WTC11 (cell line): ENCODE data around the gene PCNX3. TPM values are rescaled to one million over a fixed set of nuclear protein-coding genes. Genes with fewer than 3 reads are reported as not detected.

Source experiments
- ATF1 ChIP-seq: sonication (generic); formaldehyde crosslinking; IDR thresholded peaks from 2 replicates; pipeline ENCODE4 v1.8.1; 2023; ENCODE audit warnings: mild to moderate bottlenecking, moderate library complexity, missing genetic modification reagents
- ELF4 ChIP-seq: sonication (generic); formaldehyde crosslinking; IDR thresholded peaks from 2 replicates; pipeline ENCODE4 v1.8.1; 2022; ENCODE audit warnings: low read depth, mild to moderate bottlenecking, moderate library complexity, missing genetic modification reagents
- ESRRA ChIP-seq: sonication (generic); formaldehyde crosslinking; IDR thresholded peaks from 2 replicates; pipeline ENCODE4 v1.8.1; 2022; ENCODE audit warnings: mild to moderate bottlenecking, missing genetic modification reagents, borderline replicate concordance
- ETV6 ChIP-seq: sonication (generic); formaldehyde crosslinking; IDR thresholded peaks from 2 replicates; pipeline ENCODE4 v1.8.1; 2022; ENCODE audit warnings: mild to moderate bottlenecking, missing genetic modification reagents
- FOXK1 ChIP-seq: sonication (generic); formaldehyde crosslinking; IDR thresholded peaks from 2 replicates; pipeline ENCODE4 v1.8.0; 2022; ENCODE audit warnings: mild to moderate bottlenecking, moderate library complexity, missing genetic modification reagents
- GRHL2 ChIP-seq: fragments of 250-450 bp; sonication (Bioruptor Pico); IDR thresholded peaks from 2 replicates; pipeline ENCODE4 v1.8.0; 2022; ENCODE audit warnings: mild to moderate bottlenecking, moderate library complexity; ENCODE audit not compliant: insufficient replicate concordance, severe bottlenecking
- GTF2I ChIP-seq: fragments of 250-450 bp; sonication (Bioruptor Pico); conservative IDR thresholded peaks from 2 replicates; pipeline ENCODE4 v1.4.0; 2021; ENCODE audit warnings: mild to moderate bottlenecking
- JUN ChIP-seq: sonication (generic); formaldehyde crosslinking; IDR thresholded peaks from 2 replicates; pipeline ENCODE4 v1.8.0; 2023; ENCODE audit warnings: mild to moderate bottlenecking, missing genetic modification reagents
- KAT7 ChIP-seq: sonication (generic); formaldehyde crosslinking; IDR thresholded peaks from 2 replicates; pipeline ENCODE4 v1.8.1; 2023; ENCODE audit warnings: missing genetic modification reagents, mild to moderate bottlenecking, borderline replicate concordance
- NFATC4 ChIP-seq: fragments of 250-450 bp; sonication (Bioruptor Pico); IDR thresholded peaks from 2 replicates; pipeline ENCODE4 v1.9.0; 2021; ENCODE audit warnings: mild to moderate bottlenecking
- NR2C2 ChIP-seq: sonication (generic); formaldehyde crosslinking; IDR thresholded peaks from 2 replicates; pipeline ENCODE4 v1.8.0; 2022; ENCODE audit warnings: mild to moderate bottlenecking, missing genetic modification reagents
- OVOL2 ChIP-seq: fragments of 250-450 bp; sonication (Bioruptor Pico); IDR thresholded peaks from 2 replicates; pipeline ENCODE4 v1.9.0; 2021; ENCODE audit warnings: mild to moderate bottlenecking, borderline replicate concordance
- TP53 ChIP-seq: sonication (generic); formaldehyde crosslinking; IDR thresholded peaks from 2 replicates; pipeline ENCODE4 v1.8.1; 2023; ENCODE audit warnings: mild to moderate bottlenecking, missing genetic modification reagents
- ZBTB21 ChIP-seq: sonication (generic); formaldehyde crosslinking; IDR thresholded peaks from 2 replicates; pipeline ENCODE4 v1.8.1; 2023; ENCODE audit warnings: mild to moderate bottlenecking, missing genetic modification reagents, borderline replicate concordance
- ZNF219 ChIP-seq: sonication (generic); formaldehyde crosslinking; IDR thresholded peaks from 2 replicates; pipeline ENCODE4 v1.8.0; 2023; ENCODE audit warnings: missing genetic modification reagents, mild to moderate bottlenecking, borderline replicate concordance
- ZNF232 ChIP-seq: sonication (generic); formaldehyde crosslinking; IDR thresholded peaks from 2 replicates; pipeline ENCODE4 v1.8.0; 2022; ENCODE audit warnings: mild to moderate bottlenecking, missing genetic modification reagents
- ZNF671 ChIP-seq: fragments of 250-450 bp; sonication (Bioruptor Pico); IDR thresholded peaks from 2 replicates; pipeline ENCODE4 v1.8.0; 2021; ENCODE audit warnings: mild to moderate bottlenecking
- total RNA-seq: library from RNA; stranded (reverse); gene quantifications from 3 replicates; pipeline ENCODE4 v1.2.3, GENCODE V29; 2021
- TF ChIP-seq, protein P1 (sequence below): sonication (generic); formaldehyde crosslinking; IDR thresholded peaks from 2 replicates; pipeline ENCODE4 v1.8.1; 2022; ENCODE audit warnings: low read depth, mild to moderate bottlenecking, moderate library complexity, missing genetic modification reagents, borderline replicate concordance
- TF ChIP-seq, protein P2 (sequence below): sonication (generic); formaldehyde crosslinking; IDR thresholded peaks from 2 replicates; pipeline ENCODE4 v1.8.0; 2023; ENCODE audit warnings: missing genetic modification reagents
- TF ChIP-seq, protein P3 (sequence below): sonication (generic); formaldehyde crosslinking; conservative IDR thresholded peaks from 2 replicates; pipeline ENCODE4 v1.8.1; 2023; ENCODE audit warnings: mild to moderate bottlenecking, low read depth, missing genetic modification reagents, moderate library complexity
- TF ChIP-seq, protein P4 (sequence below): sonication (generic); formaldehyde crosslinking; IDR thresholded peaks from 2 replicates; pipeline ENCODE4 v1.8.0; 2022; ENCODE audit warnings: mild to moderate bottlenecking, missing genetic modification reagents
- TF ChIP-seq, protein P5 (sequence below): sonication (generic); formaldehyde crosslinking; IDR thresholded peaks from 2 replicates; pipeline ENCODE4 v1.8.1; 2023; ENCODE audit warnings: mild to moderate bottlenecking, missing genetic modification reagents, moderate library complexity
- TF ChIP-seq, protein P6 (sequence below): fragments of 250-450 bp; sonication (Bioruptor Pico); IDR thresholded peaks from 2 replicates; pipeline ENCODE4 v1.9.0; 2021; ENCODE audit warnings: mild to moderate bottlenecking
- TF ChIP-seq, protein P7 (sequence below): sonication (generic); formaldehyde crosslinking; IDR thresholded peaks from 2 replicates; pipeline ENCODE4 v1.8.1; 2022; ENCODE audit warnings: low read depth, missing genetic modification reagents, borderline replicate concordance
- TF ChIP-seq, protein P8 (sequence below): sonication (generic); formaldehyde crosslinking; IDR thresholded peaks from 2 replicates; pipeline ENCODE4 v1.8.0; 2022; ENCODE audit warnings: mild to moderate bottlenecking, missing genetic modification reagents

Gene PCNX3
- total RNA-seq, 1 experiment from 2014 or later: 51.6 TPM

DNA sequence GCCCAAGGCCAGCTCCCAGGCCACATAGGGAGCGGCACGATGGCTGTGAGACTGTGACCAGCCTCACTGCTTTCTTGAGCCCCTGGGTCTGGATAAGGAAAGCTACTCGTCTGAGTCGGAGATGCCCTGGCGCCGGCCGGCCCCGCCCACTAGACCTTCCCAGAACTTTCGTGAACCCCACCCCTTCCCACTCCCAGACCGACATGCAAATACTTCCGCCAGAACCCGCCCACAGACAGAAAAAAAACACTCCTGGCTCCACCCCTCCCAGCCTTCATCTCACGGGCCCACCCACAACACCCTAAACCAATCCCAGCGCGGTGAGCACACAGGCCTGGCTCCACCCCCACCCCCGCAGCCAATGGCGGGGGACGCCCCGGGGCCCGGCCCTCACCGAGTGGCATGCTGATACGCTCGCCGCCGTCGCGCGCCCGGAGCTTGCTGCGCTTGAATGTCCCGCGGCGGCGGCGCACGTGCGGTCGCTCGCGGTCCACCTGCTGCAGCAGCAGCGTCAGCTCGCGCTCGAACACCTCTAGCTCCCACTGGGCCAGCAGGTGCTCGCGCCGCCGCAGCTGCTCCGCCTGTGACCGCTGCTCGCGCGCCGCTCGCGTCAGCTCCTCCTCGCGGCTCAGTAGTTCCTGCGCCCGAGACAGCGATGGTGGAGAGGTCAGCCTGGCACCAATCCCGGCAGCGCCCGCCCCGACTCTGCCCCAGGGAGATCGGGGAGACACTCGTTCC is 8.5 kb upstream of the PCNX3 start (continued):
- peak; percentile 99 for TF ChIP-seq ZNF232 (CRISPR knock-in tag)
- TF ChIP-seq OVOL2 (CRISPR knock-in tag): no peak
- TF ChIP-seq ESRRA: peak; percentile 98
- peak; percentile 97 for TF ChIP-seq JUN (CRISPR knock-in tag)
- peak; percentile 98 for TF ChIP-seq ATF1 (CRISPR knock-in tag)
- TF ChIP-seq ZNF219 (CRISPR knock-in tag): peak; percentile 90; the same call in 1 of the 2 replicates
- peak; percentile 99 for TF ChIP-seq ETV6 (CRISPR knock-in tag)
- TF ChIP-seq GTF2I (CRISPR knock-in tag): no peak
- no peak for TF ChIP-seq ZNF671 (CRISPR knock-in tag)
- TF ChIP-seq GRHL2: no peak
- TF ChIP-seq, protein P1, sequence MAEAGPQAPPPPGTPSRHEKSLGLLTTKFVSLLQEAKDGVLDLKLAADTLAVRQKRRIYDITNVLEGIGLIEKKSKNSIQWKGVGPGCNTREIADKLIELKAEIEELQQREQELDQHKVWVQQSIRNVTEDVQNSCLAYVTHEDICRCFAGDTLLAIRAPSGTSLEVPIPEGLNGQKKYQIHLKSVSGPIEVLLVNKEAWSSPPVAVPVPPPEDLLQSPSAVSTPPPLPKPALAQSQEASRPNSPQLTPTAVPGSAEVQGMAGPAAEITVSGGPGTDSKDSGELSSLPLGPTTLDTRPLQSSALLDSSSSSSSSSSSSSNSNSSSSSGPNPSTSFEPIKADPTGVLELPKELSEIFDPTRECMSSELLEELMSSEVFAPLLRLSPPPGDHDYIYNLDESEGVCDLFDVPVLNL (CRISPR knock-in tag): peak; percentile 94
- peak; percentile 98 for TF ChIP-seq FOXK1 (CRISPR knock-in tag)
- peak; percentile 99 for TF ChIP-seq TP53 (CRISPR knock-in tag)
- TF ChIP-seq NFATC4 (CRISPR knock-in tag): no peak
- TF ChIP-seq NR2C2: peak; percentile 82
- peak; percentile 96 for TF ChIP-seq ZBTB21 (CRISPR knock-in tag)
- TF ChIP-seq, protein P2, sequence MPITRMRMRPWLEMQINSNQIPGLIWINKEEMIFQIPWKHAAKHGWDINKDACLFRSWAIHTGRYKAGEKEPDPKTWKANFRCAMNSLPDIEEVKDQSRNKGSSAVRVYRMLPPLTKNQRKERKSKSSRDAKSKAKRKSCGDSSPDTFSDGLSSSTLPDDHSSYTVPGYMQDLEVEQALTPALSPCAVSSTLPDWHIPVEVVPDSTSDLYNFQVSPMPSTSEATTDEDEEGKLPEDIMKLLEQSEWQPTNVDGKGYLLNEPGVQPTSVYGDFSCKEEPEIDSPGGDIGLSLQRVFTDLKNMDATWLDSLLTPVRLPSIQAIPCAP (CRISPR knock-in tag): peak; percentile 96
- TF ChIP-seq, protein P3, sequence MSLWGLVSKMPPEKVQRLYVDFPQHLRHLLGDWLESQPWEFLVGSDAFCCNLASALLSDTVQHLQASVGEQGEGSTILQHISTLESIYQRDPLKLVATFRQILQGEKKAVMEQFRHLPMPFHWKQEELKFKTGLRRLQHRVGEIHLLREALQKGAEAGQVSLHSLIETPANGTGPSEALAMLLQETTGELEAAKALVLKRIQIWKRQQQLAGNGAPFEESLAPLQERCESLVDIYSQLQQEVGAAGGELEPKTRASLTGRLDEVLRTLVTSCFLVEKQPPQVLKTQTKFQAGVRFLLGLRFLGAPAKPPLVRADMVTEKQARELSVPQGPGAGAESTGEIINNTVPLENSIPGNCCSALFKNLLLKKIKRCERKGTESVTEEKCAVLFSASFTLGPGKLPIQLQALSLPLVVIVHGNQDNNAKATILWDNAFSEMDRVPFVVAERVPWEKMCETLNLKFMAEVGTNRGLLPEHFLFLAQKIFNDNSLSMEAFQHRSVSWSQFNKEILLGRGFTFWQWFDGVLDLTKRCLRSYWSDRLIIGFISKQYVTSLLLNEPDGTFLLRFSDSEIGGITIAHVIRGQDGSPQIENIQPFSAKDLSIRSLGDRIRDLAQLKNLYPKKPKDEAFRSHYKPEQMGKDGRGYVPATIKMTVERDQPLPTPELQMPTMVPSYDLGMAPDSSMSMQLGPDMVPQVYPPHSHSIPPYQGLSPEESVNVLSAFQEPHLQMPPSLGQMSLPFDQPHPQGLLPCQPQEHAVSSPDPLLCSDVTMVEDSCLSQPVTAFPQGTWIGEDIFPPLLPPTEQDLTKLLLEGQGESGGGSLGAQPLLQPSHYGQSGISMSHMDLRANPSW (CRISPR knock-in tag): no peak
- TF ChIP-seq, protein P4, sequence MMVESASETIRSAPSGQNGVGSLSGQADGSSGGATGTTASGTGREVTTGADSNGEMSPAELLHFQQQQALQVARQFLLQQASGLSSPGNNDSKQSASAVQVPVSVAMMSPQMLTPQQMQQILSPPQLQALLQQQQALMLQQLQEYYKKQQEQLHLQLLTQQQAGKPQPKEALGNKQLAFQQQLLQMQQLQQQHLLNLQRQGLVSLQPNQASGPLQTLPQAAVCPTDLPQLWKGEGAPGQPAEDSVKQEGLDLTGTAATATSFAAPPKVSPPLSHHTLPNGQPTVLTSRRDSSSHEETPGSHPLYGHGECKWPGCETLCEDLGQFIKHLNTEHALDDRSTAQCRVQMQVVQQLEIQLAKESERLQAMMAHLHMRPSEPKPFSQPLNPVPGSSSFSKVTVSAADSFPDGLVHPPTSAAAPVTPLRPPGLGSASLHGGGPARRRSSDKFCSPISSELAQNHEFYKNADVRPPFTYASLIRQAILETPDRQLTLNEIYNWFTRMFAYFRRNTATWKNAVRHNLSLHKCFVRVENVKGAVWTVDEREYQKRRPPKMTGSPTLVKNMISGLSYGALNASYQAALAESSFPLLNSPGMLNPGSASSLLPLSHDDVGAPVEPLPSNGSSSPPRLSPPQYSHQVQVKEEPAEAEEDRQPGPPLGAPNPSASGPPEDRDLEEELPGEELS (CRISPR knock-in tag): peak; percentile 99
- no peak; the same call in 1 of the 2 replicates for TF ChIP-seq KAT7 (CRISPR knock-in tag)
- peak; percentile 97 for TF ChIP-seq ELF4 (CRISPR knock-in tag)
- TF ChIP-seq, protein P5, sequence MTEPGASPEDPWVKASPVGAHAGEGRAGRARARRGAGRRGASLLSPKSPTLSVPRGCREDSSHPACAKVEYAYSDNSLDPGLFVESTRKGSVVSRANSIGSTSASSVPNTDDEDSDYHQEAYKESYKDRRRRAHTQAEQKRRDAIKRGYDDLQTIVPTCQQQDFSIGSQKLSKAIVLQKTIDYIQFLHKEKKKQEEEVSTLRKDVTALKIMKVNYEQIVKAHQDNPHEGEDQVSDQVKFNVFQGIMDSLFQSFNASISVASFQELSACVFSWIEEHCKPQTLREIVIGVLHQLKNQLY (CRISPR knock-in tag): peak; percentile 98
- TF ChIP-seq, protein P6, sequence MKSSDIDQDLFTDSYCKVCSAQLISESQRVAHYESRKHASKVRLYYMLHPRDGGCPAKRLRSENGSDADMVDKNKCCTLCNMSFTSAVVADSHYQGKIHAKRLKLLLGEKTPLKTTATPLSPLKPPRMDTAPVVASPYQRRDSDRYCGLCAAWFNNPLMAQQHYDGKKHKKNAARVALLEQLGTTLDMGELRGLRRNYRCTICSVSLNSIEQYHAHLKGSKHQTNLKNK (CRISPR knock-in tag): no peak
- TF ChIP-seq, protein P7, sequence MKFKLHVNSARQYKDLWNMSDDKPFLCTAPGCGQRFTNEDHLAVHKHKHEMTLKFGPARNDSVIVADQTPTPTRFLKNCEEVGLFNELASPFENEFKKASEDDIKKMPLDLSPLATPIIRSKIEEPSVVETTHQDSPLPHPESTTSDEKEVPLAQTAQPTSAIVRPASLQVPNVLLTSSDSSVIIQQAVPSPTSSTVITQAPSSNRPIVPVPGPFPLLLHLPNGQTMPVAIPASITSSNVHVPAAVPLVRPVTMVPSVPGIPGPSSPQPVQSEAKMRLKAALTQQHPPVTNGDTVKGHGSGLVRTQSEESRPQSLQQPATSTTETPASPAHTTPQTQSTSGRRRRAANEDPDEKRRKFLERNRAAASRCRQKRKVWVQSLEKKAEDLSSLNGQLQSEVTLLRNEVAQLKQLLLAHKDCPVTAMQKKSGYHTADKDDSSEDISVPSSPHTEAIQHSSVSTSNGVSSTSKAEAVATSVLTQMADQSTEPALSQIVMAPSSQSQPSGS: peak; percentile 90
- TF ChIP-seq, protein P8, sequence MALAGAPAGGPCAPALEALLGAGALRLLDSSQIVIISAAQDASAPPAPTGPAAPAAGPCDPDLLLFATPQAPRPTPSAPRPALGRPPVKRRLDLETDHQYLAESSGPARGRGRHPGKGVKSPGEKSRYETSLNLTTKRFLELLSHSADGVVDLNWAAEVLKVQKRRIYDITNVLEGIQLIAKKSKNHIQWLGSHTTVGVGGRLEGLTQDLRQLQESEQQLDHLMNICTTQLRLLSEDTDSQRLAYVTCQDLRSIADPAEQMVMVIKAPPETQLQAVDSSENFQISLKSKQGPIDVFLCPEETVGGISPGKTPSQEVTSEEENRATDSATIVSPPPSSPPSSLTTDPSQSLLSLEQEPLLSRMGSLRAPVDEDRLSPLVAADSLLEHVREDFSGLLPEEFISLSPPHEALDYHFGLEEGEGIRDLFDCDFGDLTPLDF: peak; percentile 97
- TF ChIP-seq, all 79 proteins: peak for 51
